ENCODE data around the gene KIF16B.

KIF16B gene

DNA sequence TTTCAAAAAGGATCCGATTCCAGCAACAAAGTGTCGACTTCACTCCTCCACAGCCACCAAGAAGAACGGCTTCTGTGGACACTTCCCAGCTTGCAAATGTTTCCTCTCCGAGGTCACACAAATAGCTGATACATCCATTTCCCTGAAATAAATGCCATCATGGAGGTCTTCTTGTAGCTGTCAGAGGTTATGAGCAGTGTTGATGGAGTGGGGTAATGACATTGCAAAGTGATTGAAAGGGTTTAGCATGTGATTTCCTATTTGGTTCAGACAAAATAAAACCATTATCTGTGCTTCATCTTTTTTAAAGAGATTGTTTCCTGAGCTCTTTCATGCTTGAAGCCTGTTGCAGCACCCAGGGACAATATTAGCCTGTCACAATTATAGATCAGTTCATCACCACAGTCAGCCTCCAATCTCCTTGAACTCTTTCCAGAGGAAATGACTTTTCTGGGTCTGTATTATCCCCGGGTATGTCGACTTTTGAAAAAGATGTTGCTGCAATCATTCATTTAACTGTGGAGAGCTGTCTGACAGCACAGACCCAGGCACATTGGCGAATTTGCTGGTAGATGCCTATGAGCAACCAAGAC is 16.9 kb upstream of the KIF16B start:
- DNase-seq (ENCODE audit: low read depth in 1 of 2, low spot score in 1 of 2): no peak
- H3K4me3 ChIP-seq (replicated peaks; ENCODE audit: insufficient read depth, low read length): no peak overlapping the region
- H3K27ac ChIP-seq (replicated peaks): no peak overlapping the region
- TF ChIP-seq GABPA (IDR thresholded peaks at IDR 0.05; ENCODE audit: low read depth) (no peak), POLR2AphosphoS5 (IDR thresholded peaks at IDR 0.05; ENCODE audit: low read depth) (no peak), SPI1 (IDR thresholded peaks at IDR 0.05; ENCODE audit: borderline replicate concordance, low read depth) (no peak), CTCF (IDR thresholded peaks at IDR 0.05; ENCODE audit: insufficient read depth, low read length) (no peak), REST (IDR thresholded peaks at IDR 0.05; ENCODE audit: insufficient replicate concordance, low read depth) (no peak)
- no peaks in the 10 kb centered on the region for H3K27me3 ChIP-seq (ENCODE audit: insufficient read depth, poor library complexity, severe bottlenecking)

GRCh38 chr20:16589623-16590022 is 16.4 kb upstream of the KIF16B start:
- DNase-seq (ENCODE audit: low read depth in 1 of 2, low spot score in 1 of 2): no peak
- Histone ChIP-seq H3K27ac (replicated peaks) (no peak overlapping the region), H3K4me3 (replicated peaks; ENCODE audit: insufficient read depth, low read length) (no peak overlapping the region), H3K27me3 (ENCODE audit: insufficient read depth, poor library complexity, severe bottlenecking) (no peaks in the 10 kb centered on the region)
- TF ChIP-seq GABPA (IDR thresholded peaks at IDR 0.05; ENCODE audit: low read depth) (no peak), CTCF (IDR thresholded peaks at IDR 0.05; ENCODE audit: insufficient read depth, low read length) (no peak), SPI1 (IDR thresholded peaks at IDR 0.05; ENCODE audit: borderline replicate concordance, low read depth) (no peak), REST (IDR thresholded peaks at IDR 0.05; ENCODE audit: insufficient replicate concordance, low read depth) (no peak), POLR2AphosphoS5 (IDR thresholded peaks at IDR 0.05; ENCODE audit: low read depth) (no peak)

DNA sequence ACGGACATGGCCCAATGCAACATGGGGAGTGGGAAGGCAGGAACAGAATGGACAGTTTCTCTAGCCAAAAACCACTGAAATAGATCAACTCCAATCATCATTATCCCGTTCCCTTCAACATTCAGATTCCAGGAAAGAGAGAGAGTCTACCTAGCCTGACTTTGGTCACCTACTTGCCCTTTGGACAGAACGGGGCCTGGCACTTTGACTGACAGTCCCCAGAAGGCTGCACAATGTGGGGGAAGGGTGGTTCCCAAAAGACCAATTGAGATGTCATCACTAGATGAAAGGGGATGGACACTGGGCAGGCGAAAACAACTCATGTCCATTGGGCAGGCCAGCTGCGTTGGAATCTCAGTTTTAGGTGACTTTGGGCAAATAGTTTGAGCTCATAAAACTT is 15.0 kb upstream of the KIF16B start:
- H3K4me3 ChIP-seq (replicated peaks; ENCODE audit: insufficient read depth, low read length): no peak overlapping the region
- no peak overlapping the region for H3K27ac ChIP-seq (replicated peaks)
- DNase-seq (ENCODE audit: low read depth in 1 of 2, low spot score in 1 of 2): no peak
- no peaks in the 10 kb centered on the region for H3K27me3 ChIP-seq (ENCODE audit: insufficient read depth, poor library complexity, severe bottlenecking)
- TF ChIP-seq GABPA (IDR thresholded peaks at IDR 0.05; ENCODE audit: low read depth): no peak
- TF ChIP-seq REST (IDR thresholded peaks at IDR 0.05; ENCODE audit: insufficient replicate concordance, low read depth): no peak
- TF ChIP-seq SPI1 (IDR thresholded peaks at IDR 0.05; ENCODE audit: borderline replicate concordance, low read depth): no peak
- TF ChIP-seq POLR2AphosphoS5 (IDR thresholded peaks at IDR 0.05; ENCODE audit: low read depth): no peak
- no peak for TF ChIP-seq CTCF (IDR thresholded peaks at IDR 0.05; ENCODE audit: insufficient read depth, low read length)
